ENCODE results near the gene SLC35A2.

DNA sequence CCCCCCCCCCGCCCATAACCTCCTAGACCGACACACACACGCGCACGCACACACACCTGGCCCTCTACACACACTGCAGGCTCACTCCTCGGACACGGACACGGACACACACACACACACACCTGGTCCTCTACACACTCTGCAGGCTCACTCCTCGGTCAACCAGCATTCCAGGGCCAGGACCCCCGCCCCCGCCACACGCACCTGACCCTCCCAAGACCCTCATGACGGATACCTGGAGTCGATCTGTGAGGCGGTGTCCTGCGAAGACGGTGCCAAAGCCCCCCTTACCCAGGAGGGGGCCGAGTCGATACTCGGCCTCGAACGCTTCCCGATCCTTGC, 6.8 kb upstream of the SLC35A2 start:
- TF ChIP-seq POLR2A (IDR thresholded peaks at IDR 0.05; ENCODE audit: low read length) (no peak), GATA1 (IDR thresholded peaks at IDR 0.05; ENCODE audit: low read depth, low read length) (no peak)

Measured in erythroblast (primary cell).